ENCODE measurements around the gene CDAN1. TPM values are rescaled to one million over a fixed set of nuclear protein-coding genes. Genes with fewer than 3 reads are reported as not detected.

CDAN1 gene
- total and polyA plus RNA-seq, 10 of the 15 experiments (the other 5 are each of a cell fraction or from before 2014, with no cell fraction given) = 0.56 to 14.2 (median 6.7) TPM

DNA sequence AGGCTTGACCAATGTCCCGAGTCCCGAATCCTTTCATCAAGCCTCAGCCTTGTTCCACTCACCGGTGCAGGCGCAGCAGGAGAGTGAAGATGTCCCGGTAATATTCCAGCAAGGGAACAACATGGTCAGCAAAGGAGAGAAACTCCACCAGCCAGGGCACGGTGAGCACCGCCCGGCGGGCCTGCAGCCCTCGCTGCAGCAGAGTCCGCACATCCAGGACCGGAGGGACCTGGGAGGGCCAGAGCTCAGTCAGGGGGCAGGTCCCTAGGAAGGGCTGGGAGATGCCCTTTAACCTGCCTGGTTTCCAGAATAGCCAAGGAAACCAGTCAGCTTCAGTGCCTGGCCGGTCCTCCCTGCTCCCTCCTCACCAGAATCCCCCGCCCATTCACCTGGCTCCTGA lies 6.4 kb downstream of the CDAN1 start:
- no peak for FAIRE-seq
- SMC1A ChIA-PET (ENCODE audit: uncharacterized antibody, unreplicated experiment) = no interaction called here
- Histone ChIP-seq H3K27me3 (replicated peaks in 1 of 2; ENCODE audit: control insufficient read depth in 2 of 2, insufficient read depth in 2 of 2, low read length in 1 of 2) (no peaks in the 10 kb centered on the region), H3K4me1 (ENCODE audit: control insufficient read depth, insufficient read depth, low read length) (peaks cover 14% of the 10 kb centered on the region), H3K4me2 (ENCODE audit: control insufficient read depth, insufficient read depth) (no peak overlapping the region), H3K9me3 (replicated peaks; ENCODE audit: control insufficient read depth, insufficient read depth, low read length) (no peaks in the 10 kb centered on the region), H3K79me2 (ENCODE audit: control insufficient read depth, insufficient read depth, low read length) (no peaks in the 10 kb centered on the region), H2AFZ (ENCODE audit: control insufficient read depth, low read depth, low read length) (no peak overlapping the region), H4K20me1 (ENCODE audit: control insufficient read depth, insufficient read depth) (no peaks in the 10 kb centered on the region), H3K4me3 (no peak overlapping the region), H3K27ac (ENCODE audit: control insufficient read depth, insufficient read depth) (no peak overlapping the region), H3K9ac (ENCODE audit: control insufficient read depth, insufficient read depth, low read length) (no peak overlapping the region), H3K36me3 (ENCODE audit: control insufficient read depth in 2 of 2, insufficient read depth in 2 of 2, low read length in 1 of 2) (peaks cover 15 to 17% of the 10 kb centered on the region in 2 experiments)
- TF ChIP-seq FOXK2 (IDR thresholded peaks at IDR 0.05) (no peak), HCFC1 (IDR thresholded peaks at IDR 0.05; ENCODE audit: low read length) (no peak), MYC (IDR thresholded peaks at IDR 0.05; ENCODE audit: insufficient read depth, insufficient read length, insufficient replicate concordance, low read length, severe bottlenecking) (no peak), ZBED1 (IDR thresholded peaks at IDR 0.05; ENCODE audit: borderline replicate concordance) (no peak), SIN3A (IDR thresholded peaks at IDR 0.05; ENCODE audit: low read depth, low read length) (no peak)
- TF ChIP-seq, protein P1, sequence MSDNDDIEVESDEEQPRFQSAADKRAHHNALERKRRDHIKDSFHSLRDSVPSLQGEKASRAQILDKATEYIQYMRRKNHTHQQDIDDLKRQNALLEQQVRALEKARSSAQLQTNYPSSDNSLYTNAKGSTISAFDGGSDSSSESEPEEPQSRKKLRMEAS (IDR thresholded peaks at IDR 0.05; ENCODE audit: low read depth, low read length) = no peak
- TF ChIP-seq, protein P2, sequence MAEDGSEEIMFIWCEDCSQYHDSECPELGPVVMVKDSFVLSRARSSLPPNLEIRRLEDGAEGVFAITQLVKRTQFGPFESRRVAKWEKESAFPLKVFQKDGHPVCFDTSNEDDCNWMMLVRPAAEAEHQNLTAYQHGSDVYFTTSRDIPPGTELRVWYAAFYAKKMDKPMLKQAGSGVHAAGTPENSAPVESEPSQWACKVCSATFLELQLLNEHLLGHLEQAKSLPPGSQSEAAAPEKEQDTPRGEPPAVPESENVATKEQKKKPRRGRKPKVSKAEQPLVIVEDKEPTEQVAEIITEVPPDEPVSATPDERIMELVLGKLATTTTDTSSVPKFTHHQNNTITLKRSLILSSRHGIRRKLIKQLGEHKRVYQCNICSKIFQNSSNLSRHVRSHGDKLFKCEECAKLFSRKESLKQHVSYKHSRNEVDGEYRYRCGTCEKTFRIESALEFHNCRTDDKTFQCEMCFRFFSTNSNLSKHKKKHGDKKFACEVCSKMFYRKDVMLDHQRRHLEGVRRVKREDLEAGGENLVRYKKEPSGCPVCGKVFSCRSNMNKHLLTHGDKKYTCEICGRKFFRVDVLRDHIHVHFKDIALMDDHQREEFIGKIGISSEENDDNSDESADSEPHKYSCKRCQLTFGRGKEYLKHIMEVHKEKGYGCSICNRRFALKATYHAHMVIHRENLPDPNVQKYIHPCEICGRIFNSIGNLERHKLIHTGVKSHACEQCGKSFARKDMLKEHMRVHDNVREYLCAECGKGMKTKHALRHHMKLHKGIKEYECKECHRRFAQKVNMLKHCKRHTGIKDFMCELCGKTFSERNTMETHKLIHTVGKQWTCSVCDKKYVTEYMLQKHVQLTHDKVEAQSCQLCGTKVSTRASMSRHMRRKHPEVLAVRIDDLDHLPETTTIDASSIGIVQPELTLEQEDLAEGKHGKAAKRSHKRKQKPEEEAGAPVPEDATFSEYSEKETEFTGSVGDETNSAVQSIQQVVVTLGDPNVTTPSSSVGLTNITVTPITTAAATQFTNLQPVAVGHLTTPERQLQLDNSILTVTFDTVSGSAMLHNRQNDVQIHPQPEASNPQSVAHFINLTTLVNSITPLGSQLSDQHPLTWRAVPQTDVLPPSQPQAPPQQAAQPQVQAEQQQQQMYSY (CRISPR knock-in tag; IDR thresholded peaks at IDR 0.05) = no peak
- DNase-seq (ENCODE audit: low read depth, low spot score) = no peak
- RAD21 ChIA-PET (ENCODE audit: unreplicated experiment) = no interaction called here
- CTCF ChIA-PET = no interaction called here
- intact Hi-C loops (cut with micrococcal nuclease; ENCODE audit: unreplicated experiment) = loop anchor here (10.0 kb wide), 1 partner anchor 194 kb away; the partner anchor contains the start of gene TTBK2
- BruUV-seq (replicated peaks) = no TSS peak
- WGBS (ENCODE audit: insufficient coverage, insufficient replicate concordance, low lambda C conversion rate, missing lambda C conversion rate) = 97% methylated on average over 14 of the region's 14 CpGs
- in situ Hi-C loops (cut with MboI) = no loop called here
- no peak for ATAC-seq
- POLR2A ChIA-PET = no interaction called here

Measured in GM12878 (cell line).